ENCODE results near the gene CFH.
"Not testable (repeated sequence)": the region's sequence is repeated elsewhere in the genome, so short reads cannot be mapped to it uniquely, and the experiment has no call there.

Gene CFH

GRCh38 chr1:196684476-196684875, 32.6 kb downstream of the CFH start:
- no peak for DNase-seq
- H3K36me3 ChIP-seq, result no peaks in the 10 kb centered on the region
- H3K27me3 ChIP-seq, result no peaks in the 10 kb centered on the region
- H3K4me1 ChIP-seq, result peaks cover 9% of the 10 kb centered on the region
- no peak overlapping the region for H3K4me3 ChIP-seq (ENCODE audit: low read depth, low read length)
- TF ChIP-seq CTCF (IDR thresholded peaks at IDR 0.05; ENCODE audit: low read depth, low read length), result no peak
- no peaks in the 10 kb centered on the region for H3K9me3 ChIP-seq

GRCh38 chr1:196685506-196685905, 33.7 kb downstream of the CFH start:
- DNase-seq, result no peak

GRCh38 chr1:196689001-196689400, 37.2 kb downstream of the CFH start:
- H3K4me3 ChIP-seq (ENCODE audit: low read depth, low read length), result no peak overlapping the region
- no peak for DNase-seq
- H3K36me3 ChIP-seq, result no peaks in the 10 kb centered on the region
- no peak for TF ChIP-seq CTCF (IDR thresholded peaks at IDR 0.05; ENCODE audit: low read depth, low read length)
- peaks cover 9% of the 10 kb centered on the region for H3K4me1 ChIP-seq
- H3K27me3 ChIP-seq, result no peaks in the 10 kb centered on the region
- H3K9me3 ChIP-seq, result no peaks in the 10 kb centered on the region

More at GRCh38 chr1:196685506-196685905, 33.7 kb downstream of the CFH start:
- no peak for TF ChIP-seq CTCF (IDR thresholded peaks at IDR 0.05; ENCODE audit: low read depth, low read length)
- Histone ChIP-seq H3K27me3 (no peaks in the 10 kb centered on the region), H3K4me1 (peaks cover 9% of the 10 kb centered on the region), H3K4me3 (ENCODE audit: low read depth, low read length) (no peak overlapping the region), H3K9me3 (no peaks in the 10 kb centered on the region), H3K36me3 (no peaks in the 10 kb centered on the region)

- H3K4me3 ChIP-seq (ENCODE audit: low read depth, low read length), result peak overlapping the region; percentile 43
- DNase-seq, result peak; percentile 68
- no peaks in the 10 kb centered on the region for H3K36me3 ChIP-seq
- H3K9me3 ChIP-seq, result no peaks in the 10 kb centered on the region
- TF ChIP-seq CTCF (IDR thresholded peaks at IDR 0.05; ENCODE audit: low read depth, low read length), result peak; percentile 27; the same call in 1 of the 2 replicates
- no peaks in the 10 kb centered on the region for H3K27me3 ChIP-seq
- H3K4me1 ChIP-seq, result peaks cover 9% of the 10 kb centered on the region
Observed at GRCh38 chr1:196690582-196690981, 38.7 kb downstream of the CFH start.

- Histone ChIP-seq H3K27me3 (no peaks in the 10 kb centered on the region), H3K9me3 (no peaks in the 10 kb centered on the region), H3K4me3 (ENCODE audit: low read depth, low read length) (no peak overlapping the region), H3K36me3 (no peaks in the 10 kb centered on the region), H3K4me1 (no peaks in the 10 kb centered on the region)
- no peak for DNase-seq
- no peak for TF ChIP-seq CTCF (IDR thresholded peaks at IDR 0.05; ENCODE audit: low read depth, low read length)
Observed at GRCh38 chr1:196698993-196699392, 47.1 kb downstream of the CFH start.

- no peaks in the 10 kb centered on the region for H3K27me3 ChIP-seq
- no peak for TF ChIP-seq CTCF (IDR thresholded peaks at IDR 0.05; ENCODE audit: low read depth, low read length)
- no peak for DNase-seq
- H3K4me1 ChIP-seq, result no peaks in the 10 kb centered on the region
- H3K4me3 ChIP-seq (ENCODE audit: low read depth, low read length), result no peak overlapping the region
- no peaks in the 10 kb centered on the region for H3K9me3 ChIP-seq
- no peaks in the 10 kb centered on the region for H3K36me3 ChIP-seq
Observed at GRCh38 chr1:196701144-196701543, 49.3 kb downstream of the CFH start.

- H3K4me1 ChIP-seq; H3K4me3 ChIP-seq (ENCODE audit: low read depth, low read length); H3K36me3 ChIP-seq; H3K27me3 ChIP-seq; DNase-seq; H3K9me3 ChIP-seq: not testable (repeated sequence)
Observed at GRCh38 chr1:196709892-196710291, 58.0 kb downstream of the CFH start.

Data from BE2C (cell line).